HCT116 (cell line): ENCODE data around the gene FLT4. TPM values are rescaled to one million over a fixed set of nuclear protein-coding genes. Genes with fewer than 3 reads are reported as not detected.

Source experiments
- ATAC-seq: fragments of 200-7000 bp; cut with Tn5 transposase; 2 replicates; pipeline ENCODE4 v1.9.1; 2020; ENCODE audit warnings: mild to moderate bottlenecking, moderate library complexity
- BruUV-seq: library from RNA; stranded (reverse); fragments of 400-500 nt; replicated peaks from 2 replicates; lab custom pipeline; 2021; lab: Mats Ljungman, UMichigan
- CTCF ChIA-PET: fragments of 300-600 bp; sonication (Branson Sonifier 250); formaldehyde crosslinking; loops from one replicate; lab custom pipeline; 2021; ENCODE audit warnings: antibody characterized with exemption; lab: Charles Lee
- POLR2A ChIA-PET: fragments of 300-600, 350-600 bp; sonication (Branson Sonifier 250); formaldehyde crosslinking; loops from one replicate; lab custom pipeline; 2021; ENCODE audit warnings: antibody characterized with exemption; lab: Charles Lee
- RAD21 ChIA-PET, 2 experiments: fragments of 300-600 bp; sonication (Branson Sonifier 250); formaldehyde crosslinking; loops; one replicate each; lab custom pipeline; 2023; ENCODE audit warnings: low total read pairs in 2 of 2; ENCODE audit not compliant: uncharacterized antibody in 2 of 2, unreplicated experiment in 2 of 2, low non-redundant PET in 1 of 2; lab: Charles Lee
- DNase-seq: peaks from one replicate; pipeline ENCODE4 v3.0.0-alpha.2; 2010; ENCODE audit warnings: low read depth, low spot score
- H2AFZ ChIP-seq: fragments of 200-600 bp; shearing (Covaris generic), sonication (generic); 2 replicates; pipeline ENCODE4 v1.6.1; 2017; ENCODE audit warnings: low read depth, mixed run types, mixed read lengths, antibody characterized with exemption, low read length; ENCODE audit not compliant: poor library complexity, severe bottlenecking
- H3K27ac ChIP-seq: 2 replicates; pipeline ENCODE4 v1.5.1; 2012; ENCODE audit warnings: low read depth, low read length
- H3K27me3 ChIP-seq: fragments of 200-600 bp; sonication (generic); 2 replicates; pipeline ENCODE4 v1.6.1; 2016; ENCODE audit warnings: mixed run types, low read length, mixed read lengths; ENCODE audit not compliant: insufficient read depth
- H3K36me3 ChIP-seq, 2 experiments: fragments of 200-500 bp in 1 of 2; fragments of 200-600 bp in 1 of 2; sonication (Bioruptor generic) in 1 of 2; sonication (generic) in 1 of 2; 2 replicates each; pipeline versions ENCODE4 v1.5.1 to v1.6.1; 2014 to 2016; ENCODE audit warnings: low read length in 2 of 2, inconsistent platforms in 1 of 2, mixed read lengths in 1 of 2, mixed run types in 1 of 2; ENCODE audit not compliant: insufficient read depth in 2 of 2, control insufficient read depth in 1 of 2
- H3K4me1 ChIP-seq, 2 experiments: fragments of 200-600 bp in 1 of 2; sonication (generic) in 1 of 2; 2 replicates each; pipeline versions ENCODE4 v1.5.1 to v1.6.1; 2012 to 2017; ENCODE audit warnings: low read length in 2 of 2, inconsistent platforms in 1 of 2, mild to moderate bottlenecking in 1 of 2, mixed read lengths in 1 of 2, mixed run types in 1 of 2, moderate library complexity in 1 of 2; ENCODE audit not compliant: insufficient read depth in 2 of 2, control insufficient read depth in 1 of 2
- H3K4me2 ChIP-seq: fragments of 200-600 bp; sonication (generic); 2 replicates; pipeline ENCODE4 v1.6.1; 2017; ENCODE audit warnings: mixed run types, low read length, mixed read lengths
- H3K4me3 ChIP-seq, 2 experiments: fragments of 200-600 bp in 1 of 2; sonication (generic) in 1 of 2; replicated peaks in 1 of 2; 2 replicates each; pipeline ENCODE4 v1.5.1; 2011 to 2016; ENCODE audit warnings: low read length in 2 of 2, control low read depth in 1 of 2, low read depth in 1 of 2, mild to moderate bottlenecking in 1 of 2, mixed read lengths in 1 of 2, mixed run types in 1 of 2
- H3K79me2 ChIP-seq: fragments of 200-600 bp; sonication (generic); 2 replicates; pipeline ENCODE4 v1.6.1; 2017; ENCODE audit warnings: mild to moderate bottlenecking, mixed run types, low read length, moderate library complexity, mixed read lengths; ENCODE audit not compliant: insufficient read depth
- H3K9ac ChIP-seq: fragments of 200-600 bp; sonication (generic); 2 replicates; pipeline ENCODE4 v1.6.1; 2016; ENCODE audit warnings: low read length, mixed read lengths
- H3K9me2 ChIP-seq: fragments of 200-600 bp; sonication (generic), shearing (Covaris generic); 2 replicates; pipeline ENCODE4 v1.6.1; 2017; ENCODE audit warnings: mixed run types, mild to moderate bottlenecking, moderate library complexity; ENCODE audit not compliant: insufficient read depth
- H3K9me3 ChIP-seq, 2 experiments: fragments of 200-500 bp in 1 of 2; fragments of 200-600 bp in 1 of 2; sonication (Bioruptor generic) in 1 of 2; sonication (generic) in 1 of 2; 2 replicates each; pipeline ENCODE4 v1.6.1; 2014 to 2017; ENCODE audit warnings: low read length in 2 of 2, mixed read lengths in 2 of 2, inconsistent platforms in 1 of 2, low read depth in 1 of 2, mild to moderate bottlenecking in 1 of 2, mixed run types in 1 of 2, moderate library complexity in 1 of 2; ENCODE audit not compliant: control insufficient read depth in 1 of 2, insufficient read depth in 1 of 2
- H4K20me1 ChIP-seq: fragments of 200-600 bp; sonication (generic), shearing (Covaris generic); 2 replicates; pipeline ENCODE4 v1.6.1; 2017; ENCODE audit warnings: mixed run types, mild to moderate bottlenecking, moderate library complexity; ENCODE audit not compliant: insufficient read depth
- CEBPB ChIP-seq: IDR thresholded peaks from 2 replicates; pipeline ENCODE4 v1.6.1; 2012; ENCODE audit warnings: low read depth
- ELF1 ChIP-seq: IDR thresholded peaks from 2 replicates; pipeline ENCODE4 v1.6.1; 2012; ENCODE audit warnings: low read depth, borderline replicate concordance
- EZH2phosphoT487 ChIP-seq: fragments of 200-600 bp; IDR thresholded peaks from 2 replicates; pipeline ENCODE4 v1.6.1; 2018; ENCODE audit warnings: antibody characterized with exemption, borderline replicate concordance
- REST ChIP-seq: IDR thresholded peaks from 2 replicates; pipeline ENCODE4 v1.6.1; 2012; ENCODE audit warnings: low read depth
- SIN3A ChIP-seq: IDR thresholded peaks from 2 replicates; pipeline ENCODE4 v1.6.1; 2012; ENCODE audit warnings: low read depth
- YY1 ChIP-seq: IDR thresholded peaks from 2 replicates; pipeline ENCODE4 v1.6.1; 2011; ENCODE audit warnings: low read length, low read depth, moderate library complexity, mild to moderate bottlenecking; ENCODE audit not compliant: insufficient replicate concordance; ENCODE audit errors: extremely low read depth
- intact Hi-C: fragments of 100-400 bp; cut with micrococcal nuclease; formaldehyde crosslinking; loops from 2 replicates; pipeline ENCODE4 v1.10.0; 2022
- total RNA-seq: library from RNA; stranded (reverse); gene quantifications from one replicate; pipeline ENCODE4 v1.2.1, GENCODE V29; 2021; ENCODE audit not compliant: unreplicated experiment

The FLT4 gene
- total RNA-seq, 1 experiment from 2014 or later: 0.17 TPM

- POLR2A ChIA-PET: no interaction called here
- no peak for DNase-seq
- no peaks in the 10 kb centered on the region for H3K9me3 ChIP-seq
Measured at GRCh38 chr5:180624587-180624986, 24.8 kb downstream of the FLT4 start.

More at GRCh38 chr5:180624587-180624986, 24.8 kb downstream of the FLT4 start:
- H3K27ac ChIP-seq: no peak overlapping the region
- RAD21 ChIA-PET: no interaction called here
- peak; percentile 41; the same call in 1 of the 2 replicates for ATAC-seq
- no peak overlapping the region for H3K4me3 ChIP-seq
- no peaks in the 10 kb centered on the region for H3K36me3 ChIP-seq
- H3K27me3 ChIP-seq: no peaks in the 10 kb centered on the region
- TF ChIP-seq ELF1 (no peak), REST (no peak), SIN3A (no peak), YY1 (no peak), EZH2phosphoT487 (no peak), CEBPB (no peak)
- TF ChIP-seq, all 23 proteins: peak for 0
- H4K20me1 ChIP-seq: no peaks in the 10 kb centered on the region
- H3K9me2 ChIP-seq: no peaks in the 10 kb centered on the region
- no peak overlapping the region for H2AFZ ChIP-seq
- H3K79me2 ChIP-seq: no peaks in the 10 kb centered on the region
- CTCF ChIA-PET: no interaction called here
- intact Hi-C loops: no loop called here
- H3K4me1 ChIP-seq: no peaks in the 10 kb centered on the region
- H3K9ac ChIP-seq: no peak overlapping the region
- no TSS peak for BruUV-seq
- H3K4me2 ChIP-seq: no peak overlapping the region
